DOHH2 (cell line): ENCODE results near the gene WWC1.
"Not testable (repeated sequence)": the region's sequence is repeated elsewhere in the genome, so short reads cannot be mapped to it uniquely, and the experiment has no call there.

ENCODE experiments used
- H3F3A ChIP-seq: fragments of 200-600 bp; sonication (generic), shearing (Covaris generic); 2 replicates; pipeline ENCODE4 v1.6.0; 2016; ENCODE audit warnings: antibody characterized with exemption, mild to moderate bottlenecking; ENCODE audit not compliant: control insufficient read depth, insufficient read depth
- H3K27ac ChIP-seq: fragments of 200-600 bp; sonication (generic); 2 replicates; pipeline ENCODE4 v1.5.1; 2014; ENCODE audit warnings: low read depth, mild to moderate bottlenecking, low read length, moderate library complexity
- H3K27me3 ChIP-seq: fragments of 200-600 bp; sonication (generic); 2 replicates; pipeline ENCODE4 v1.6.1; 2014; ENCODE audit warnings: mild to moderate bottlenecking, low read length, mixed read lengths; ENCODE audit not compliant: control insufficient read depth
- H3K36me3 ChIP-seq: fragments of 200-600 bp; sonication (generic); 2 replicates; pipeline ENCODE4 v1.6.1; 2014; ENCODE audit warnings: mild to moderate bottlenecking, low read length, moderate library complexity, mixed read lengths; ENCODE audit not compliant: control insufficient read depth
- H3K4me1 ChIP-seq: fragments of 200-600 bp; sonication (generic); 2 replicates; pipeline ENCODE4 v1.6.1; 2014; ENCODE audit warnings: mild to moderate bottlenecking, low read length, mixed read lengths; ENCODE audit not compliant: control insufficient read depth
- H3K4me2 ChIP-seq: fragments of 200-600 bp; sonication (generic); 2 replicates; pipeline ENCODE4 v1.6.0; 2014; ENCODE audit warnings: mild to moderate bottlenecking, low read length, moderate library complexity
- H3K4me3 ChIP-seq: fragments of 200-600 bp; sonication (generic); 2 replicates; pipeline ENCODE4 v1.5.1; 2014; ENCODE audit warnings: mild to moderate bottlenecking, low read length, mixed read lengths
- H3K79me2 ChIP-seq: fragments of 200-600 bp; sonication (generic); 2 replicates; pipeline ENCODE4 v1.6.1; 2014; ENCODE audit warnings: mild to moderate bottlenecking, low read length, mixed read lengths; ENCODE audit not compliant: control insufficient read depth
- H3K9me2 ChIP-seq: fragments of 200-600 bp; sonication (generic); replicated peaks from 2 replicates; pipeline ENCODE4 v1.6.1; 2014; ENCODE audit warnings: mild to moderate bottlenecking, low read length, mixed read lengths; ENCODE audit not compliant: control insufficient read depth
- H3K9me3 ChIP-seq: fragments of 200-600 bp; sonication (generic); 2 replicates; pipeline ENCODE4 v1.6.1; 2014; ENCODE audit warnings: antibody characterized with exemption, low read length, mixed read lengths; ENCODE audit not compliant: control insufficient read depth, insufficient read depth
- H4K20me1 ChIP-seq: fragments of 200-600 bp; sonication (generic); 2 replicates; pipeline ENCODE4 v1.6.0; 2014; ENCODE audit warnings: low read depth, mild to moderate bottlenecking, antibody characterized with exemption, low read length, moderate library complexity; ENCODE audit not compliant: control insufficient read depth, insufficient read depth
- CTCF ChIP-seq: fragments of 200-600 bp; sonication (generic); IDR thresholded peaks from one replicate; pipeline ENCODE4 v1.5.1; 2014; ENCODE audit warnings: antibody characterized with exemption, mild to moderate bottlenecking, low read depth, low read length; ENCODE audit not compliant: poor library complexity, severe bottlenecking
- EZH2phosphoT487 ChIP-seq: fragments of 200-600 bp; sonication (generic); IDR thresholded peaks from 2 replicates; pipeline ENCODE4 v1.6.1; 2017; ENCODE audit warnings: borderline replicate concordance, mild to moderate bottlenecking, antibody characterized with exemption, low read length, moderate library complexity, mixed read lengths

Gene WWC1

GRCh38 chr5:168307022-168307421 is 15.6 kb downstream of the WWC1 start:
- H3F3A ChIP-seq: no peaks in the 10 kb centered on the region
- no peaks in the 10 kb centered on the region for H3K27me3 ChIP-seq
- H3K4me2 ChIP-seq: no peak overlapping the region
- H3K27ac ChIP-seq: no peak overlapping the region
- no peaks in the 10 kb centered on the region for H3K9me3 ChIP-seq
- no peaks in the 10 kb centered on the region for H3K9me2 ChIP-seq
- no peaks in the 10 kb centered on the region for H3K36me3 ChIP-seq
- TF ChIP-seq EZH2phosphoT487: no peak
- TF ChIP-seq CTCF: no peak
- H3K4me1 ChIP-seq: no peaks in the 10 kb centered on the region
- no peak overlapping the region for H3K4me3 ChIP-seq
- no peaks in the 10 kb centered on the region for H4K20me1 ChIP-seq
- H3K79me2 ChIP-seq: no peaks in the 10 kb centered on the region

- Histone ChIP-seq H3K4me3 (no peak overlapping the region), H3K27ac (no peak overlapping the region), H3K9me3 (no peaks in the 10 kb centered on the region), H3K27me3 (no peaks in the 10 kb centered on the region), H3F3A (no peaks in the 10 kb centered on the region), H3K4me1 (no peaks in the 10 kb centered on the region), H4K20me1 (no peaks in the 10 kb centered on the region), H3K9me2 (no peaks in the 10 kb centered on the region), H3K4me2 (no peak overlapping the region), H3K79me2 (no peaks in the 10 kb centered on the region), H3K36me3 (no peaks in the 10 kb centered on the region)
- TF ChIP-seq CTCF (no peak), EZH2phosphoT487 (no peak)
Observed at GRCh38 chr5:168307925-168308584, 16.6 kb downstream of the WWC1 start.

GRCh38 chr5:168308976-168309598 is 17.6 kb downstream of the WWC1 start:
- Histone ChIP-seq H3K27ac (no peak overlapping the region), H3K4me1 (no peaks in the 10 kb centered on the region), H3F3A (no peaks in the 10 kb centered on the region), H3K27me3 (no peaks in the 10 kb centered on the region), H3K9me3 (no peaks in the 10 kb centered on the region), H3K4me3 (no peak overlapping the region), H3K36me3 (no peaks in the 10 kb centered on the region), H3K9me2 (no peaks in the 10 kb centered on the region), H4K20me1 (no peaks in the 10 kb centered on the region), H3K4me2 (no peak overlapping the region), H3K79me2 (no peaks in the 10 kb centered on the region)
- no peak for TF ChIP-seq CTCF
- no peak for TF ChIP-seq EZH2phosphoT487

- not testable (repeated sequence) for H3K79me2 ChIP-seq
Observed at GRCh38 chr5:168310541-168310940, 19.1 kb downstream of the WWC1 start.

More at GRCh38 chr5:168310541-168310940, 19.1 kb downstream of the WWC1 start:
- H3F3A ChIP-seq, H3K4me3 ChIP-seq, H3K36me3 ChIP-seq, H3K4me2 ChIP-seq, H4K20me1 ChIP-seq, H3K27me3 ChIP-seq, H3K9me2 ChIP-seq, H3K9me3 ChIP-seq, H3K27ac ChIP-seq, H3K4me1 ChIP-seq: not testable (repeated sequence)
